ENCODE measurements around the gene KIF5B. TPM values are rescaled to one million over a fixed set of nuclear protein-coding genes. Genes with fewer than 3 reads are reported as not detected.
"Not testable (repeated sequence)": the region's sequence is repeated elsewhere in the genome, so short reads cannot be mapped to it uniquely, and the experiment has no call there.

Gene KIF5B
- total RNA-seq, 4 donors from 2014 or later: 253 to 317 (median 298) TPM

DNA sequence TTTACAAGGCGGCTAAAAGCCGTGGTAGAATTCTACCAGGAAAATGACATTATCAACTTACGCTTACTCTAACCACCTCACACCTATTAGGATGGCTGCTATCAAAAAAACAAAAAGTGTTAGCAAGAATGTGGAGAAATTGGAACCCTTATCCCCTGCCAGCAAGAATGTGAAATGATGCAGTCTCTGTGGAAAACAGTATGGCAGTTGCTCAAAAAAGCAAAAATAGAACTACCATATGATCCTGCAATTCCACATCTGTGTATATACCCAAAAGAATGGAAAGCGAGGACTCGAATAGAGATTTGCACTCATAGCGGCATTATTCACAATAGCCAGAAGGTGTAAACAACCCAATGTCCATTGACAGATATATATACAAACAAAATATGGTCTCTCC lies 61.3 kb downstream of the KIF5B start:
- Histone ChIP-seq H3K27ac (replicated peaks in 1 of 4) (no peak overlapping the region), H3K27me3 (no peaks in the 10 kb centered on the region), H3K4me3 (no peak overlapping the region), H3K9me3 (no peaks in the 10 kb centered on the region), H3K4me1 (no peaks in the 10 kb centered on the region), H3K36me3 (no peaks in the 10 kb centered on the region)
- 81% methylated on average over 6 of the region's 6 CpGs for WGBS
- intact Hi-C loops (cut with DNase I): no loop called here
- TF ChIP-seq, protein P1, sequence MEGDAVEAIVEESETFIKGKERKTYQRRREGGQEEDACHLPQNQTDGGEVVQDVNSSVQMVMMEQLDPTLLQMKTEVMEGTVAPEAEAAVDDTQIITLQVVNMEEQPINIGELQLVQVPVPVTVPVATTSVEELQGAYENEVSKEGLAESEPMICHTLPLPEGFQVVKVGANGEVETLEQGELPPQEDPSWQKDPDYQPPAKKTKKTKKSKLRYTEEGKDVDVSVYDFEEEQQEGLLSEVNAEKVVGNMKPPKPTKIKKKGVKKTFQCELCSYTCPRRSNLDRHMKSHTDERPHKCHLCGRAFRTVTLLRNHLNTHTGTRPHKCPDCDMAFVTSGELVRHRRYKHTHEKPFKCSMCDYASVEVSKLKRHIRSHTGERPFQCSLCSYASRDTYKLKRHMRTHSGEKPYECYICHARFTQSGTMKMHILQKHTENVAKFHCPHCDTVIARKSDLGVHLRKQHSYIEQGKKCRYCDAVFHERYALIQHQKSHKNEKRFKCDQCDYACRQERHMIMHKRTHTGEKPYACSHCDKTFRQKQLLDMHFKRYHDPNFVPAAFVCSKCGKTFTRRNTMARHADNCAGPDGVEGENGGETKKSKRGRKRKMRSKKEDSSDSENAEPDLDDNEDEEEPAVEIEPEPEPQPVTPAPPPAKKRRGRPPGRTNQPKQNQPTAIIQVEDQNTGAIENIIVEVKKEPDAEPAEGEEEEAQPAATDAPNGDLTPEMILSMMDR (IDR thresholded peaks at IDR 0.05): no peak
- TF ChIP-seq POLR2AphosphoS5 (IDR thresholded peaks at IDR 0.05) (no peak), POLR2A (IDR thresholded peaks at IDR 0.05; ENCODE audit: low read depth) (no peak), EP300 (IDR thresholded peaks at IDR 0.05) (no peak)
- DNase-seq (ENCODE audit: extremely low spot score): no peak

DNA sequence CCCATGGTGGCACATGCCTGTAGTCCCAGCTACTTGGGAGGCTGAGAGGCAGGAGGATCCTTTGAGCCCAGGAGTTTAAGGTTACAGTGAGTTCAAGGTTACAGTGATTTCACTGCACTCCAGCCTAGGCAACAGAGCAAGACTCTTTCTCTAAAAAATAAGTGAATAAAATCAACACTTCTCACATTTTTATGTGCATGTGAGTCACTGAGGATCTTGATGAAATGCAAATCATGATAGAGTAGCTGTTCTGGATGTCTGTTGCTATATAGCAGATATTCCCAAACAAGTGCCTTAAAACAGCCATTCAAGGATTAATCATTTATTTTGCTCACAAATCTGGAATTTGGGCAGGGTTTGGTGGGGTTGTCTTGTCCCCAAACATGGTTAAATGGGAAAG lies 65.3 kb downstream of the KIF5B start:
- Histone ChIP-seq H3K27me3 (no peaks in the 10 kb centered on the region), H3K4me1 (no peaks in the 10 kb centered on the region), H3K36me3 (no peaks in the 10 kb centered on the region), H3K9me3 (peaks cover 0 to 5% (median 0%) of the 10 kb centered on the region in 4 donors), H3K4me3 (no peak overlapping the region), H3K27ac (replicated peaks in 1 of 4) (no peak overlapping the region)
- TF ChIP-seq POLR2A (IDR thresholded peaks at IDR 0.05; ENCODE audit: low read depth) (no peak), EP300 (IDR thresholded peaks at IDR 0.05) (no peak), POLR2AphosphoS5 (IDR thresholded peaks at IDR 0.05) (no peak)
- TF ChIP-seq, protein P1 (IDR thresholded peaks at IDR 0.05): no peak
- intact Hi-C loops (cut with DNase I): no loop called here
- DNase-seq (ENCODE audit: extremely low spot score): no peak

DNA sequence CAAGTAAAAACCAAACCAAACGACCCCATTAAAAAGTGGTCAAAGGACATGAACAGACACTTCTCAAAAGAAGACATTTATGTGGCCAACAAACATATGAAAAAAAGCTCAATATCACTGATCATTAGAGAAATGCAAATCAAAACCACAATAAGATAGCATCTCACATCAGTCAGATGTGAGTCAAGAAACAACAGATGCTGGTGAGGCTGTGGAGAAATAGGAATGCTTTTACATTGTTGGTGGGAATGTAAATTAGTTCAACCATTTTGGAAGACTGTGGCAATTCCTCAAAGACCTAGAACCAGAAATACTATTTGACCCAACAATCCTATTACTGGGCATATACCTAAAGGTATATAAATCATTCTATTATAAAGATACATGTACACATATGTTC lies 68.4 kb downstream of the KIF5B start:
- intact Hi-C loops (cut with DNase I); H3K9me3 ChIP-seq; H3K27me3 ChIP-seq; H3K4me1 ChIP-seq; DNase-seq (ENCODE audit: extremely low spot score); H3K4me3 ChIP-seq; H3K36me3 ChIP-seq; H3K27ac ChIP-seq (replicated peaks in 1 of 4): not testable (repeated sequence)
- WGBS: 70% methylated on average over 1 of the region's 1 CpG

DNA sequence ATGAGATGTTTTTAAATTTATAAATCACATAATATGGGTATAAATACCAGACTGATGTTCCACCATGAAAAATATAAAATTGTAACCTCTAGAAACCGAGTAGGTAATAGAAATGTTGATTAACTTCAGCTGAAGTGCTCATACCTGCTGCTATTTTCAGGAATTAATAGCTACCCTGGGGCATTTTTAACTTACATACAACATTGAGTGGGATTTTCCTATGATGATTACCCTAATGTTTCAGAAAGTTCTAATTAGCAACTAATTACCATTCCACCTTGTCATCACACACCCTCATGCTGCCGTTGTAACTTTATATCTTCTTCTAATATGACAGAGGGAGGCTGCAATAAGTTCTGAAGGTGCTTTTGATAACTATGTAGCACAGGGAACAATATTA lies 74.1 kb downstream of the KIF5B start:
- no peak for DNase-seq (ENCODE audit: extremely low spot score)
- no peaks in the 10 kb centered on the region for H3K36me3 ChIP-seq
- H3K9me3 ChIP-seq: peaks cover 0 to 5% (median 0%) of the 10 kb centered on the region in 4 donors
- no peaks in the 10 kb centered on the region for H3K27me3 ChIP-seq
- peaks cover 0 to 3% (median 0%) of the 10 kb centered on the region in 4 donors for H3K4me1 ChIP-seq
- no peak overlapping the region for H3K4me3 ChIP-seq
- H3K27ac ChIP-seq (replicated peaks in 1 of 4): no peak overlapping the region
- WGBS: 82% methylated on average over 2 of the region's 2 CpGs
- TF ChIP-seq EP300 (IDR thresholded peaks at IDR 0.05) (no peak), POLR2A (IDR thresholded peaks at IDR 0.05; ENCODE audit: low read depth) (no peak), POLR2AphosphoS5 (IDR thresholded peaks at IDR 0.05) (no peak)
- TF ChIP-seq, protein P1 (IDR thresholded peaks at IDR 0.05): no peak
- intact Hi-C loops (cut with DNase I): no loop called here

DNA sequence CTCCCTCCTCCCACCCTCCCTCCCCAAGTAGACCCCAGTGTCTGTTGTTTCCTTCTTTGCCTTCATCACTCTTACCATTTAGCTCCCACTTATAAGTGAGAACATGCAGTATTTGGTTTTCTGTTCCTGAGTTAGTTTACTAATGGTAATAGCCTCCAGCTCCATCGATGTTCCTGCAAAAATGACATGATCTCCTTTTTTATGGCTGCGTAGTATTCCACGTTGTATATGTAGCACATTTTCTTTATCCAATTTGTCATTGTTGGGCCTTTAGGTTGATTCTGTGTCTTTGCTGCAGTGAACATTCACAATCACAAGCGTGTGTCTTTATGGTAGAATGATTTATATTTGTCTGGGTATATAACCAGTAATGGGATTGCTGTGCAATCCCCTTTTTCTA lies 75.8 kb downstream of the KIF5B start:
- Histone ChIP-seq H3K9me3 (no peaks in the 10 kb centered on the region), H3K4me3 (no peak overlapping the region), H3K27ac (replicated peaks in 1 of 4) (no peak overlapping the region), H3K4me1 (peaks cover 0 to 3% (median 0%) of the 10 kb centered on the region in 4 donors), H3K36me3 (no peaks in the 10 kb centered on the region), H3K27me3 (no peaks in the 10 kb centered on the region)
- no peak for DNase-seq (ENCODE audit: extremely low spot score)
- 96% methylated on average over 4 of the region's 4 CpGs for WGBS
- TF ChIP-seq POLR2AphosphoS5 (IDR thresholded peaks at IDR 0.05) (no peak), EP300 (IDR thresholded peaks at IDR 0.05) (no peak), POLR2A (IDR thresholded peaks at IDR 0.05; ENCODE audit: low read depth) (no peak)
- TF ChIP-seq, protein P1 (IDR thresholded peaks at IDR 0.05): no peak
- intact Hi-C loops (cut with DNase I): no loop called here

DNA sequence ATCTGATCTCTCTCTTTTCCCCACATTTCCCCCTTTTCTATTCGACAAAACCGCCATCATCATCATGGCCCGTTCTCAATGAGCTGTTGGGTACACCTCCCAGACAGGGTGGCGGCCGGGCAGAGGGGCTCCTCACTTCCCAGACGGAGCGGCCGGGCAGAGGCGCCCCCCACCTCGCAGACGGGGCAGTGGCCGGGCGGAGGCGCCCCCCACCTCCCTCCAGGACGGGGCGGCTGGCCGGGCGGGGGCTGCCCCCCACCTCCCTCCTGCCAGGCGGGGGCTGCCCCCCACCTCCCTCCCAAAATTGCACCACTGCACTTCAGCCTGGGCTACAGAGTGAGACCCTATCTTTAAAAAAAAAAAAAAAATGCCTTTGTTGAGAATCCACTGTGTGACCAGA lies 77.2 kb downstream of the KIF5B start:
- H3K36me3 ChIP-seq; H3K4me3 ChIP-seq; H3K27ac ChIP-seq (replicated peaks in 1 of 4); intact Hi-C loops (cut with DNase I); H3K9me3 ChIP-seq; H3K27me3 ChIP-seq; DNase-seq (ENCODE audit: extremely low spot score); H3K4me1 ChIP-seq: not testable (repeated sequence)
- WGBS: 91% methylated on average over 8 of the region's 19 CpGs

All from esophagus muscularis mucosa (tissue), 4 donors.